OCI-LY3 (cell line): ENCODE data around the gene ZDHHC19.
A peak's percentile ranks its signal among the peaks of the same experiment; 100 is the strongest.

Source experiments
- H2AFZ ChIP-seq: fragments of 200-600, 300-600 bp; shearing (Covaris generic); 2 replicates; pipeline ENCODE4 v1.6.0; 2014; ENCODE audit warnings: antibody characterized with exemption, low read depth, low read length
- H3K27ac ChIP-seq: fragments of 200-600, 300-600 bp; sonication (generic); 2 replicates; pipeline ENCODE4 v1.5.1; 2014; ENCODE audit warnings: mild to moderate bottlenecking, low read length, moderate library complexity, mixed read lengths
- H3K27me3 ChIP-seq: fragments of 200-600, 300-600 bp; sonication (generic); 2 replicates; pipeline ENCODE4 v1.6.1; 2014; ENCODE audit warnings: low read depth, low read length, mixed read lengths
- H3K36me3 ChIP-seq: fragments of 200-600, 300-600 bp; sonication (generic); replicated peaks from 2 replicates; pipeline ENCODE3; 2014; ENCODE audit warnings: low read depth, low read length, mixed read lengths
- H3K4me1 ChIP-seq: fragments of 300-600, 200-600 bp; sonication (generic); 2 replicates; pipeline ENCODE4 v1.6.1; 2014; ENCODE audit warnings: low read length, mixed read lengths
- H3K4me2 ChIP-seq: fragments of 200-600, 300-600 bp; sonication (generic); 2 replicates; pipeline ENCODE4 v1.6.1; 2014; ENCODE audit warnings: low read length, mixed read lengths
- H3K4me3 ChIP-seq: fragments of 300-600, 200-600 bp; sonication (generic); 2 replicates; pipeline ENCODE4 v1.5.1; 2014; ENCODE audit warnings: antibody characterized with exemption, mild to moderate bottlenecking, low read length, moderate library complexity
- H3K79me2 ChIP-seq: fragments of 300-600, 200-600 bp; shearing (Covaris generic); 2 replicates; pipeline ENCODE4 v1.6.1; 2014; ENCODE audit warnings: mild to moderate bottlenecking, low read length, mixed read lengths
- H3K9ac ChIP-seq: fragments of 300-600, 200-600 bp; shearing (Covaris generic); 2 replicates; pipeline ENCODE4 v1.6.0; 2014; ENCODE audit warnings: mild to moderate bottlenecking, low read length, moderate library complexity
- H3K9me3 ChIP-seq: fragments of 200-600, 300-600 bp; shearing (Covaris generic); 2 replicates; pipeline ENCODE4 v1.6.1; 2014; ENCODE audit warnings: low read length, mixed read lengths; ENCODE audit not compliant: insufficient read depth
- H4K20me1 ChIP-seq: fragments of 200-600, 300-600 bp; sonication (generic); 2 replicates; pipeline ENCODE4 v1.6.1; 2016; ENCODE audit warnings: low read length, mixed read lengths; ENCODE audit not compliant: insufficient read depth
- CTCF ChIP-seq: fragments of 200-600, 300-600 bp; sonication (generic); IDR thresholded peaks from 2 replicates; pipeline ENCODE4 v1.5.1; 2014; ENCODE audit warnings: antibody characterized with exemption, low read length, low read depth
- EZH2phosphoT487 ChIP-seq: fragments of 200-600 bp; shearing (Covaris generic); IDR thresholded peaks from 2 replicates; pipeline ENCODE4 v1.6.1; 2018; ENCODE audit warnings: antibody characterized with exemption, mixed run types, low read depth

ZDHHC19 gene

GRCh38 chr3:196162679-196163078 is 48.5 kb downstream of the ZDHHC19 start:
- Histone ChIP-seq H3K9ac (no peak overlapping the region), H3K4me1 (peaks cover 15% of the 10 kb centered on the region), H3K4me2 (no peak overlapping the region), H3K79me2 (no peaks in the 10 kb centered on the region), H3K27ac (no peak overlapping the region), H3K27me3 (no peaks in the 10 kb centered on the region), H2AFZ (no peak overlapping the region), H4K20me1 (no peaks in the 10 kb centered on the region), H3K4me3 (no peak overlapping the region), H3K36me3 (no peaks in the 10 kb centered on the region), H3K9me3 (no peaks in the 10 kb centered on the region)
- no peak for TF ChIP-seq CTCF
- TF ChIP-seq EZH2phosphoT487 = no peak

- H3K4me2 ChIP-seq = peak overlapping the region; percentile 43
- H3K36me3 ChIP-seq = no peaks in the 10 kb centered on the region
- H3K9ac ChIP-seq = peak overlapping the region; percentile 52; the same call in 1 of the 2 replicates
- H3K4me1 ChIP-seq = peaks cover 15% of the 10 kb centered on the region
- H4K20me1 ChIP-seq = no peaks in the 10 kb centered on the region
- H3K79me2 ChIP-seq = no peaks in the 10 kb centered on the region
- H2AFZ ChIP-seq = peak overlapping the region; percentile 48
- no peaks in the 10 kb centered on the region for H3K27me3 ChIP-seq
- H3K9me3 ChIP-seq = no peaks in the 10 kb centered on the region
- TF ChIP-seq EZH2phosphoT487 (no peak), CTCF (no peak)
- peak overlapping the region; percentile 74 for H3K27ac ChIP-seq
- peak overlapping the region; percentile 38 for H3K4me3 ChIP-seq
Measured at GRCh38 chr3:196159952-196160804, 51.0 kb downstream of the ZDHHC19 start.

GRCh38 chr3:196159526-196159925 is 51.7 kb downstream of the ZDHHC19 start:
- no peaks in the 10 kb centered on the region for H3K9me3 ChIP-seq
- peak overlapping the region; percentile 74 for H3K27ac ChIP-seq
- H3K4me1 ChIP-seq = peaks cover 15% of the 10 kb centered on the region
- peak overlapping the region; percentile 48 for H2AFZ ChIP-seq
- H3K27me3 ChIP-seq = no peaks in the 10 kb centered on the region
- no peaks in the 10 kb centered on the region for H3K79me2 ChIP-seq
- H3K9ac ChIP-seq = peak overlapping the region; percentile 52; the same call in 1 of the 2 replicates
- no peak for TF ChIP-seq EZH2phosphoT487
- TF ChIP-seq CTCF = no peak
- no peaks in the 10 kb centered on the region for H4K20me1 ChIP-seq
- H3K4me2 ChIP-seq = peak overlapping the region; percentile 43
- no peaks in the 10 kb centered on the region for H3K36me3 ChIP-seq
- peak overlapping the region; percentile 38; the same call in 1 of the 2 replicates for H3K4me3 ChIP-seq

- Histone ChIP-seq H3K27ac (no peak overlapping the region), H3K9me3 (no peaks in the 10 kb centered on the region), H2AFZ (no peak overlapping the region), H3K9ac (no peak overlapping the region), H3K4me1 (peaks cover 15% of the 10 kb centered on the region), H3K36me3 (no peaks in the 10 kb centered on the region), H3K79me2 (no peaks in the 10 kb centered on the region), H3K4me2 (no peak overlapping the region), H3K27me3 (no peaks in the 10 kb centered on the region), H3K4me3 (no peak overlapping the region), H4K20me1 (no peaks in the 10 kb centered on the region)
- no peak for TF ChIP-seq CTCF
- TF ChIP-seq EZH2phosphoT487 = no peak
Measured at GRCh38 chr3:196156160-196156559, 55.0 kb downstream of the ZDHHC19 start.
